ENCODE measurements around the gene ZFP90.

Gene ZFP90

GRCh38 chr16:68592466-68593337 lies 53.6 kb downstream of the ZFP90 start:
- DNase-seq = no peak

GRCh38 chr16:68596266-68596665 lies 57.2 kb downstream of the ZFP90 start:
- no peak for DNase-seq

GRCh38 chr16:68599586-68599985 lies 60.5 kb downstream of the ZFP90 start:
- DNase-seq = no peak

- DNase-seq = no peak
These were observed 66.7 kb downstream of the ZFP90 start for GRCh38 chr16:68605746-68606145.

GRCh38 chr16:68607443-68607842 lies 68.4 kb downstream of the ZFP90 start:
- DNase-seq = no peak

- no peak for DNase-seq
These were observed 69.2 kb downstream of the ZFP90 start for GRCh38 chr16:68608330-68608729.

- DNase-seq = no peak
These were observed 73.9 kb downstream of the ZFP90 start for GRCh38 chr16:68612996-68613395.

GRCh38 chr16:68617734-68618133 lies 78.6 kb downstream of the ZFP90 start:
- DNase-seq = no peak

Data from NCI-H1694 treated with DMSO at 0.1 percent for 48 hours (cell line).